Muscle of leg (tissue), 11 donors: ENCODE results near the gene PCNX4. TPM values are rescaled to one million over a fixed set of nuclear protein-coding genes. Genes with fewer than 3 reads are reported as not detected.

Source experiments
- DNase-seq: peaks from one replicate; pipeline ENCODE4 v3.0.0; 2013
- H3K27ac ChIP-seq: one replicate; pipeline ENCODE4 v1.5.1; 2013; ENCODE audit warnings: mild to moderate bottlenecking, low read length, control low read depth
- H3K27me3 ChIP-seq: one replicate; pipeline ENCODE4 v1.6.1; 2013; ENCODE audit warnings: low read length; ENCODE audit not compliant: control insufficient read depth, insufficient read depth
- H3K36me3 ChIP-seq: one replicate; pipeline ENCODE4 v1.6.1; 2013; ENCODE audit warnings: low read length; ENCODE audit not compliant: control insufficient read depth, insufficient read depth
- H3K4me1 ChIP-seq: one replicate; pipeline ENCODE4 v1.6.1; 2013; ENCODE audit warnings: low read length; ENCODE audit not compliant: control insufficient read depth, insufficient read depth
- H3K4me3 ChIP-seq: one replicate; pipeline ENCODE4 v1.5.1; 2013; ENCODE audit warnings: low read length, control low read depth
- H3K9me3 ChIP-seq: replicated peaks from 2 replicates; pipeline ENCODE4 v1.6.1; 2013; ENCODE audit warnings: low read depth, low read length; ENCODE audit not compliant: control insufficient read depth
- WGBS: methylation state at CpG from one replicate; pipeline ENCODE4 v1.1.5; 2013; ENCODE audit warnings: missing lambda C conversion rate; ENCODE audit not compliant: insufficient coverage; 5-methylcytosine and 5-hydroxymethylcytosine counted together
- polyA plus RNA-seq, 8 donors: library from polyadenylated mRNA; unstranded; fragments of 120-200 nt; gene quantifications; one replicate each; pipeline versions ENCODE4 v1.2.1 to v1.2.3, GENCODE V29; 2013; ENCODE audit warnings: inconsistent platforms in 1 of 8, low replicate concordance in 1 of 8; ENCODE audit not compliant: insufficient read length in 8 of 8, insufficient read depth in 1 of 8
- total RNA-seq: library from RNA; stranded (reverse); fragments of 120-200 nt; gene quantifications from one replicate; pipeline ENCODE4 v1.2.4, GENCODE V29; 2013

PCNX4 gene
- total and polyA plus RNA-seq, 9 donors, result 44.5 to 67.3 (median 48.8) TPM

GRCh38 chr14:60199321-60199720 lies 107.6 kb downstream of the PCNX4 start:
- no peak for DNase-seq
- Histone ChIP-seq H3K9me3 (peaks cover 3% of the 10 kb centered on the region), H3K36me3 (no peaks in the 10 kb centered on the region), H3K27me3 (peaks cover 3% of the 10 kb centered on the region), H3K4me3 (no peak overlapping the region), H3K4me1 (peaks cover 2% of the 10 kb centered on the region), H3K27ac (no peak overlapping the region)

- Histone ChIP-seq H3K27ac (peak overlapping the region; percentile 60), H3K4me3 (no peak overlapping the region), H3K27me3 (no peaks in the 10 kb centered on the region), H3K9me3 (no peaks in the 10 kb centered on the region), H3K4me1 (peaks cover 5% of the 10 kb centered on the region), H3K36me3 (no peaks in the 10 kb centered on the region)
- DNase-seq, result no peak
- 24% methylated on average over 3 of the region's 8 CpGs for WGBS
Measured at GRCh38 chr14:60204104-60204842, 112.5 kb downstream of the PCNX4 start.

- peak; percentile 24 for DNase-seq
- Histone ChIP-seq H3K4me3 (no peak overlapping the region), H3K4me1 (peaks cover 5% of the 10 kb centered on the region), H3K27me3 (no peaks in the 10 kb centered on the region), H3K9me3 (no peaks in the 10 kb centered on the region), H3K27ac (peak overlapping the region; percentile 60), H3K36me3 (no peaks in the 10 kb centered on the region)
- WGBS, result no CpG with 5 or more reads among the region's 6 CpGs
Measured at GRCh38 chr14:60204843-60205774, 113.4 kb downstream of the PCNX4 start.

GRCh38 chr14:60206249-60206670 lies 114.5 kb downstream of the PCNX4 start:
- Histone ChIP-seq H3K4me3 (no peak overlapping the region), H3K27me3 (no peaks in the 10 kb centered on the region), H3K27ac (no peak overlapping the region), H3K36me3 (no peaks in the 10 kb centered on the region), H3K4me1 (peaks cover 5% of the 10 kb centered on the region), H3K9me3 (no peaks in the 10 kb centered on the region)
- no peak for DNase-seq
- no CpG with 5 or more reads among the region's 7 CpGs for WGBS

- no peaks in the 10 kb centered on the region for H3K27me3 ChIP-seq
- DNase-seq, result no peak
- H3K9me3 ChIP-seq, result no peaks in the 10 kb centered on the region
- 97% methylated on average over 4 of the region's 6 CpGs for WGBS
- no peak overlapping the region for H3K4me3 ChIP-seq
- peaks cover 5% of the 10 kb centered on the region for H3K4me1 ChIP-seq
- no peak overlapping the region for H3K27ac ChIP-seq
- H3K36me3 ChIP-seq, result no peaks in the 10 kb centered on the region
Measured at GRCh38 chr14:60206837-60207533, 115.3 kb downstream of the PCNX4 start.

- DNase-seq, result no peak
- WGBS, result no CpG with 5 or more reads among the region's 1 CpG
- H3K4me3 ChIP-seq, result no peak overlapping the region
- H3K27me3 ChIP-seq, result no peaks in the 10 kb centered on the region
- H3K9me3 ChIP-seq, result no peaks in the 10 kb centered on the region
- H3K4me1 ChIP-seq, result no peaks in the 10 kb centered on the region
- H3K36me3 ChIP-seq, result no peaks in the 10 kb centered on the region
- no peak overlapping the region for H3K27ac ChIP-seq
Measured at GRCh38 chr14:60210703-60211102, 119.0 kb downstream of the PCNX4 start.

GRCh38 chr14:60211153-60211552 lies 119.4 kb downstream of the PCNX4 start:
- 82% methylated on average over 1 of the region's 3 CpGs for WGBS
- Histone ChIP-seq H3K4me3 (no peak overlapping the region), H3K9me3 (no peaks in the 10 kb centered on the region), H3K27ac (no peak overlapping the region), H3K4me1 (peaks cover 2% of the 10 kb centered on the region), H3K36me3 (no peaks in the 10 kb centered on the region), H3K27me3 (no peaks in the 10 kb centered on the region)
- no peak for DNase-seq

- no peaks in the 10 kb centered on the region for H3K9me3 ChIP-seq
- H3K36me3 ChIP-seq, result no peaks in the 10 kb centered on the region
- no peaks in the 10 kb centered on the region for H3K27me3 ChIP-seq
- 80% methylated on average over 1 of the region's 5 CpGs for WGBS
- no peak overlapping the region for H3K27ac ChIP-seq
- peaks cover 13% of the 10 kb centered on the region for H3K4me1 ChIP-seq
- no peak for DNase-seq
- H3K4me3 ChIP-seq, result no peak overlapping the region
Measured at GRCh38 chr14:60212503-60213371, 121.0 kb downstream of the PCNX4 start.

GRCh38 chr14:60214003-60214402 lies 122.3 kb downstream of the PCNX4 start:
- peaks cover 17% of the 10 kb centered on the region for H3K4me1 ChIP-seq
- WGBS, result 80% methylated on average over 2 of the region's 3 CpGs
- H3K27ac ChIP-seq, result no peak overlapping the region

More at GRCh38 chr14:60214003-60214402, 122.3 kb downstream of the PCNX4 start:
- Histone ChIP-seq H3K27me3 (no peaks in the 10 kb centered on the region), H3K36me3 (no peaks in the 10 kb centered on the region), H3K4me3 (no peak overlapping the region), H3K9me3 (no peaks in the 10 kb centered on the region)
- DNase-seq, result no peak
